NCI-H526 treated with DMSO at 0.1 percent for 48 hours (cell line): ENCODE measurements around the gene TENM4.
"Not testable (repeated sequence)": the region's sequence is repeated elsewhere in the genome, so short reads cannot be mapped to it uniquely, and the experiment has no call there.

Source experiments
- DNase-seq: peaks from one replicate; lab custom pipeline; 2025; lab: John Stamatoyannopoulos, UW

The TENM4 gene

DNA sequence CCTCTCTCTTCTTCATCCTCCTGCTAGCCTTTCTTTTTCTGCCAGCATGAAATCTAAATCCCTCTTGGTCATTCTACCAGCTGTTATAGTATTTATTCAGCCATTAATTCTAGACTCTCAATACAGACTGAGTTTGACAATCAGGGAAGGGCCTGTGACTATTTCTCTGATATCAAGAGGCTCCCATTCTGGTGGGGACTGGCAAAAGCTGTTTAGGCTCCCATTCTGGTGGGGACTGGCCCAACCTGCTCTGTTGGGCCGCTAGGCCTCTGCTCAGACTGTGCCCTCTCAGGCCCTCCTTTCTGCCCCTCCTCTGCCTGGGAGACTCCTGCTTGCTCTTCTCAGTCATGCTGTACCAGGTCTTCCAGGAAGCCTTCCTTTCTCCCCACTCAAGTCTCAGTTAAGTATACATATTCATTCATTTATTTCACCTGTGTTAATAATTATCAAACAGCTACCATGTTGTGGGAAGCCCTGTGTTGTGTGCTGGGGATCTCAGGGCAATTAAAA is 542.5 kb downstream of the TENM4 start:
- no peak for DNase-seq

- no peak for DNase-seq
Measured at GRCh38 chr11:78893996-78894395, 546.8 kb downstream of the TENM4 start.

GRCh38 chr11:78889698-78890097 is 551.1 kb downstream of the TENM4 start:
- DNase-seq: no peak

DNA sequence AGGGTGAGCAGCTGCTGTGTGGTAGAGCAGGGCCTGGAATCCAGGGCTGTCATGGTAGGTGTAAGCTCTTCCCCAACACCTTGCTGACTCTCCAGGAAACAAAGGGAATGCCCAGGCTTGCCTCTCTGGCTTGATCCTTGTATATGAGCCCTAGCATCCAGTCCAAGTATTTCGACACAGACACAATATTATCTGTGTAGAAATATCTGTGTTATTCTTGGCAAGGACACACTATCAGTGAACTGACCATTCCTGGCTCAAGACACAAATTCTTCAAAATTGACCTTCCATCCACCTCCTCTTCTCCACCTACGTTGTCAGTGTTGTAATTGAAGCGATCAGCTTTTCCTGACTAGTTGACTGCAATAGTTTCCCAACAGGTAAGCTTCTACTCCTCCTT is 554.2 kb downstream of the TENM4 start:
- DNase-seq: no peak

DNA sequence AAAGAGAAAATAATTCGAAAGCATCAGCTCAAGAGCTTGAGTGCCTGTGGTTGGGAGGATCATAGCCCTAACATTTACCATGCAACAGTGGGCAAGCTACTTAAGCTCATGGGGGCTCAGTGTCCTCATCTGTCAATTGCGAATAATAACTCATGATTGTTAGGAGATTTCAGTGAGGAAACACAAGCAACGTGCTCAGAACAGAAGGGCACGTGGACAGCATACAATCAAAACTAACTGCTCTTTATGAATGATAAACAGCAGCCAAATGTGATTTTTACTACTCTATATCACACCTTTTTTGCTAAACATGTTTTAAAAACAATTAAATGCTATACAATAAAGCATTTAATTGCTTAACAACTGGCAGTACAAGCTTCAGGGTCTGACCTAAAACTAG is 556.1 kb downstream of the TENM4 start:
- DNase-seq: no peak

GRCh38 chr11:78883506-78883905 is 557.3 kb downstream of the TENM4 start:
- no peak for DNase-seq

- not testable (repeated sequence) for DNase-seq
Measured at GRCh38 chr11:78879094-78879980, 561.5 kb downstream of the TENM4 start.

GRCh38 chr11:78878631-78879030 is 562.2 kb downstream of the TENM4 start:
- DNase-seq: no peak

- DNase-seq: no peak
Measured at GRCh38 chr11:78876676-78877075, 564.2 kb downstream of the TENM4 start.

- no peak for DNase-seq
Measured at GRCh38 chr11:78870655-78871054, 570.2 kb downstream of the TENM4 start.

DNA sequence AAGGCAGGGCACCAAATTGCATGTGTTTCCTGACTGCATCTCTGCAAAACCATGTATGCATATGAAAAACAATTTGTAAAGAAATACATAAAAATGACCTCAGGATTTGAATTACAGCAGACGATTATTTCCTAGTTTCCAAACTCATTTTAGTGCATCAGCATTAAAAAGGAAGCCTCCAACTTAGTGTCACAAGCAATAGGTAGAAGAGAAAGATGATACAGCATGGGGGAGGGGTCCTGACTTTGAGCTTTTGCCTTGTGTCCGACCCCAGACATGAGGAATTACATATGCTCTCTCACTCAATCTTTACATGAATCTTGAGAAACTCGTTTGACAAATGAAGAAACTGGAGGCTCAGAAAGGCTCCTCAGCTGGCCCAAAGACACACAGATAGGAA is 571.5 kb downstream of the TENM4 start:
- DNase-seq: no peak

DNA sequence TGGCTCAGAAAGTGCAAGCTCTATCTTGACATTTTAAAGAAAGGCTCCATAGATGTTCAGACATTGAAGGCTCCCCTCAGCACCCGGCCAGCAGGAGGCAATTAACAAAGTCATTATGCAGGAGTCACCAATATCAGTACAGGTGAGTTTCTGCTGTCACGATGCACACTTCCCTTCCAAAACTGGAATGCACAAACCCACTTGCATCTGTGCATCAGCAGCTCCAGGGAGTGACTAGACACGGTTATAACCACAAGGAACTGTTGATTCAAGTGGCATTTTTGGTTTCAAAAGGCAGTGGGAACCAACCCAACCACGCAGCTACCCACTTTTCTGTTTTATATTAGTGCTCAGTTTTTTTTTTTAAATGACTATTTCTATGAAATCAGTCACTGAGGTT is 572.3 kb downstream of the TENM4 start:
- DNase-seq: no peak

- no peak for DNase-seq
Measured at GRCh38 chr11:78860720-78861422, 580.0 kb downstream of the TENM4 start.

GRCh38 chr11:78857688-78858087 is 583.1 kb downstream of the TENM4 start:
- no peak for DNase-seq

- no peak for DNase-seq
Measured at GRCh38 chr11:78856211-78856610, 584.6 kb downstream of the TENM4 start.

DNA sequence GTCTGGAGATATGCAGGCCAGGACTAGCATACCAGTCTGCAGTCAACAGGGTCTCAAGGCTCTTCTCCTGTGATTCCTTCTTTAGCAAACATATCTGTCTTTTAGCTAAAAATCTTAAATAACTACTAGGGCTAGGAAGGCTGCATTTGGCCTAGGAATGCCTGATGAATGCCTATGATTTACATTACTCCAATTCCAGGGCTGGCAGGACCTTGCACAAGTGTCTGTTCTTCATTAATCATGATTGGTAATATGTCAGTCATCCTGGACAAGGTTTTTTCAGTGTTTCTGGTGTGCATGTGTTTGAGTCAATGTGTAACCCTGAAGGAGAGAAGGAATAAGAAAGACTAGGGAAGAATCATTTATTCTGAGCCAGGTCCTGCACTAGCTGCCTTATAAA is 585.7 kb downstream of the TENM4 start:
- DNase-seq: no peak

GRCh38 chr11:78853521-78853920 is 587.3 kb downstream of the TENM4 start:
- no peak for DNase-seq

- DNase-seq: no peak
Measured at GRCh38 chr11:78851878-78852586, 588.8 kb downstream of the TENM4 start.

GRCh38 chr11:78850078-78850477 is 590.8 kb downstream of the TENM4 start:
- no peak for DNase-seq

GRCh38 chr11:78846269-78846668 is 594.6 kb downstream of the TENM4 start:
- DNase-seq: no peak

GRCh38 chr11:78845496-78845895 is 595.3 kb downstream of the TENM4 start:
- DNase-seq: no peak

DNA sequence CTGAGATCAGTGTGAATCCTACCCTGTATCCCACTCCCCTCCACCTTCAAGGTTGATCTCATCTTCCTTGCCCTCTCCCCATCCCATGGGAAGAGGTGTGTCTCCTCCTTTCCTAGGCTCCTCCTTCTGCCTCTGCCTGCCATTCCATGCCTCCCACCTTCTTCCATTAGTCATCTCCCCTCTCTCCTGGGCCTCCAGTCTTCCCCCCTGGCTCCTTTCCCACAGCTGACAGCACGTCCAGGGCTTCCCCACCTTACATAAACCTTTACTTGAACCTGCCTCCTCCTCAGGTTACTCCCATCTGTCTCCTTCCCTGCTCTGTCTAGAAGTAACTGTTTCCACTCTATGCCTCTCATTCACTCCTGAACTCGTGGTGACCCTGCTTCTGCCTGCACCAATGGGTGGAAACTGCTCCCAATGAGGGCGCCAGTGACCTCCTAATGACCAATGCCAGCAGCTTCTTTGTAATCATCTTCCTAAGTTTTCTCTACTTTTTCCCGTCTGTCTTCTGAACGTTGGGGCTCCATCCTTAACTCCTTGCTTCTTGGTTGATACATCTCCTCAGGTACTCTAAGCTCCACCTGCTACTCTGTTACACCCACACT is 599.3 kb downstream of the TENM4 start:
- DNase-seq: no peak
